ENCODE measurements around the gene ZNF385B. TPM values are rescaled to one million over a fixed set of nuclear protein-coding genes. Genes with fewer than 3 reads are reported as not detected.

The ZNF385B gene
- total and polyA plus RNA-seq, 9 of the 15 experiments (the other 6 are each of a cell fraction or from before 2014, with no cell fraction given), result 0.50 TPM; not detected in 8

DNA sequence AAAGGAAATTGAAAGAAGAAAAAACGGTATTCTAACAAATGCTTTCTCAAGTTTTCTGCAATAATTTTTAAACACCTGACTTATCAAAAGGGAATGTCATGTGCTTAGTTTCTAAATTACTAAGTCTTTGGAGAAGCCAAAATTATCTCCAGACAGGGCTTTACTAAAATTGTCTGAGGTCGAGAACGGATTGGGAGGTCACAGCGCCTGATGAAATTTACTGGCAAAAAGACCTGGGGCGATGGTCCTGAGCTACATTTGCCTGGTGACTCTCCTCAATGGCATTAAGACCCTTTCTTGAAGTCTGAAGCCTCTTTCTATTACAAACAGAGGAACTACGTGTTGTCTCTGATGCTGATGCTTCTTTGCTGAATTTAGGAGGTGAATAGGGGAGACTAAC is 305.0 kb downstream of the ZNF385B start:
- no peaks in the 10 kb centered on the region for H4K20me1 ChIP-seq (replicated peaks; ENCODE audit: control insufficient read depth, insufficient read depth, low read length)
- H3K36me3 ChIP-seq (ENCODE audit: control insufficient read depth, insufficient read depth, low read length), result no peaks in the 10 kb centered on the region
- TF ChIP-seq, protein P1, sequence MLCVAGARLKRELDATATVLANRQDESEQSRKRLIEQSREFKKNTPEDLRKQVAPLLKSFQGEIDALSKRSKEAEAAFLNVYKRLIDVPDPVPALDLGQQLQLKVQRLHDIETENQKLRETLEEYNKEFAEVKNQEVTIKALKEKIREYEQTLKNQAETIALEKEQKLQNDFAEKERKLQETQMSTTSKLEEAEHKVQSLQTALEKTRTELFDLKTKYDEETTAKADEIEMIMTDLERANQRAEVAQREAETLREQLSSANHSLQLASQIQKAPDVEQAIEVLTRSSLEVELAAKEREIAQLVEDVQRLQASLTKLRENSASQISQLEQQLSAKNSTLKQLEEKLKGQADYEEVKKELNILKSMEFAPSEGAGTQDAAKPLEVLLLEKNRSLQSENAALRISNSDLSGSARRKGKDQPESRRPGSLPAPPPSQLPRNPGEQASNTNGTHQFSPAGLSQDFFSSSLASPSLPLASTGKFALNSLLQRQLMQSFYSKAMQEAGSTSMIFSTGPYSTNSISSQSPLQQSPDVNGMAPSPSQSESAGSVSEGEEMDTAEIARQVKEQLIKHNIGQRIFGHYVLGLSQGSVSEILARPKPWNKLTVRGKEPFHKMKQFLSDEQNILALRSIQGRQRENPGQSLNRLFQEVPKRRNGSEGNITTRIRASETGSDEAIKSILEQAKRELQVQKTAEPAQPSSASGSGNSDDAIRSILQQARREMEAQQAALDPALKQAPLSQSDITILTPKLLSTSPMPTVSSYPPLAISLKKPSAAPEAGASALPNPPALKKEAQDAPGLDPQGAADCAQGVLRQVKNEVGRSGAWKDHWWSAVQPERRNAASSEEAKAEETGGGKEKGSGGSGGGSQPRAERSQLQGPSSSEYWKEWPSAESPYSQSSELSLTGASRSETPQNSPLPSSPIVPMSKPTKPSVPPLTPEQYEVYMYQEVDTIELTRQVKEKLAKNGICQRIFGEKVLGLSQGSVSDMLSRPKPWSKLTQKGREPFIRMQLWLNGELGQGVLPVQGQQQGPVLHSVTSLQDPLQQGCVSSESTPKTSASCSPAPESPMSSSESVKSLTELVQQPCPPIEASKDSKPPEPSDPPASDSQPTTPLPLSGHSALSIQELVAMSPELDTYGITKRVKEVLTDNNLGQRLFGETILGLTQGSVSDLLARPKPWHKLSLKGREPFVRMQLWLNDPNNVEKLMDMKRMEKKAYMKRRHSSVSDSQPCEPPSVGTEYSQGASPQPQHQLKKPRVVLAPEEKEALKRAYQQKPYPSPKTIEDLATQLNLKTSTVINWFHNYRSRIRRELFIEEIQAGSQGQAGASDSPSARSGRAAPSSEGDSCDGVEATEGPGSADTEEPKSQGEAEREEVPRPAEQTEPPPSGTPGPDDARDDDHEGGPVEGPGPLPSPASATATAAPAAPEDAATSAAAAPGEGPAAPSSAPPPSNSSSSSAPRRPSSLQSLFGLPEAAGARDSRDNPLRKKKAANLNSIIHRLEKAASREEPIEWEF (CRISPR knock-in tag; IDR thresholded peaks at IDR 0.05), result no peak
- TF ChIP-seq NFXL1 (CRISPR knock-in tag; IDR thresholded peaks at IDR 0.05) (no peak), SNAPC5 (CRISPR knock-in tag; IDR thresholded peaks at IDR 0.05) (no peak), U2AF2 (optimal IDR thresholded peaks at IDR 0.05; ENCODE audit: low read depth, low read length) (no peak)
- H3K4me1 ChIP-seq (replicated peaks in 1 of 2; ENCODE audit: control insufficient read depth in 2 of 2, insufficient read depth in 2 of 2, low read length in 2 of 2), result no peaks in the 10 kb centered on the region
- no peak overlapping the region for H3K27ac ChIP-seq (ENCODE audit: extremely low read depth, low read depth, low read length)
- 0% methylated on average over 6 of the region's 6 CpGs for WGBS (ENCODE audit: insufficient coverage, low coverage, missing lambda C conversion rate)
- CTCF ChIA-PET (ENCODE audit: low intra/inter-chr PET ratio), result no interaction called here
- ATAC-seq (no peak), DNase-seq (ENCODE audit: extremely low read depth in 1 of 4, low spot score in 3 of 4) (no peak), FAIRE-seq (no peak)
- in situ Hi-C loops (cut with MboI) (no loop called here), intact Hi-C loops (cut with micrococcal nuclease) (no loop called here)
- BruUV-seq (replicated peaks), result no TSS peak
- no peak overlapping the region for H3K4me2 ChIP-seq (ENCODE audit: insufficient read depth, low read length)
- H3K9ac ChIP-seq (ENCODE audit: insufficient read depth in 1 of 2, low read depth in 2 of 2, low read length in 2 of 2), result no peak overlapping the region
- H3K27me3 ChIP-seq (ENCODE audit: control insufficient read depth in 2 of 2, insufficient read depth in 2 of 2, low read length in 2 of 2), result no peaks in the 10 kb centered on the region
- no peak overlapping the region for H2AFZ ChIP-seq (ENCODE audit: low read depth, low read length)
- POLR2A ChIA-PET, result no interaction called here
- H3K9me3 ChIP-seq (replicated peaks; ENCODE audit: control insufficient read depth, insufficient read depth, low read depth, low read length), result no peaks in the 10 kb centered on the region
- no peak overlapping the region for H3K4me3 ChIP-seq
- no peaks in the 10 kb centered on the region for H3K79me2 ChIP-seq (ENCODE audit: control insufficient read depth, insufficient read depth, low read length)
- H3K9me1 ChIP-seq (ENCODE audit: control insufficient read depth, insufficient read depth, low read length), result no peaks in the 10 kb centered on the region
